Effector memory CD4-positive, alpha-beta T cell (primary cell): ENCODE results near the gene DPPA3.
"Not testable (repeated sequence)": the region's sequence is repeated elsewhere in the genome, so short reads cannot be mapped to it uniquely, and the experiment has no call there.

Experiments
- DNase-seq, 3 donors: peaks; one replicate each; pipeline ENCODE4 v3.0.0-alpha.2; 2020
- H3K27ac ChIP-seq: 2 replicates; pipeline ENCODE4 v1.7.0; 2013; ENCODE audit warnings: mild to moderate bottlenecking, low read length, moderate library complexity; ENCODE audit not compliant: insufficient read depth, poor library complexity, severe bottlenecking
- H3K27me3 ChIP-seq: replicated peaks from 2 replicates; pipeline ENCODE4 v1.7.0; 2013; ENCODE audit warnings: mild to moderate bottlenecking, low read length; ENCODE audit not compliant: insufficient read depth, control insufficient read depth, poor library complexity, severe bottlenecking
- H3K36me3 ChIP-seq: 2 replicates; pipeline ENCODE4 v1.7.0; 2013; ENCODE audit warnings: mild to moderate bottlenecking, low read length, moderate library complexity; ENCODE audit not compliant: control insufficient read depth, insufficient read depth
- H3K4me1 ChIP-seq: 2 replicates; pipeline ENCODE4 v1.7.0; 2013; ENCODE audit warnings: low read length, mild to moderate bottlenecking; ENCODE audit not compliant: control insufficient read depth, insufficient read depth, poor library complexity, severe bottlenecking
- H3K4me3 ChIP-seq: 2 replicates; pipeline ENCODE4 v1.7.0; 2013; ENCODE audit warnings: low read length, low read depth, mild to moderate bottlenecking; ENCODE audit not compliant: insufficient read depth, poor library complexity, severe bottlenecking
- H3K9me3 ChIP-seq: 2 replicates; pipeline ENCODE4 v1.7.0; 2013; ENCODE audit warnings: mild to moderate bottlenecking, low read length, moderate library complexity; ENCODE audit not compliant: control insufficient read depth

DPPA3 gene

GRCh38 chr12:7751941-7752922 is 41.0 kb downstream of the DPPA3 start:
- not testable (repeated sequence) for H3K36me3 ChIP-seq, H3K27me3 ChIP-seq, DNase-seq, H3K27ac ChIP-seq, H3K4me1 ChIP-seq, H3K9me3 ChIP-seq, H3K4me3 ChIP-seq

DNA sequence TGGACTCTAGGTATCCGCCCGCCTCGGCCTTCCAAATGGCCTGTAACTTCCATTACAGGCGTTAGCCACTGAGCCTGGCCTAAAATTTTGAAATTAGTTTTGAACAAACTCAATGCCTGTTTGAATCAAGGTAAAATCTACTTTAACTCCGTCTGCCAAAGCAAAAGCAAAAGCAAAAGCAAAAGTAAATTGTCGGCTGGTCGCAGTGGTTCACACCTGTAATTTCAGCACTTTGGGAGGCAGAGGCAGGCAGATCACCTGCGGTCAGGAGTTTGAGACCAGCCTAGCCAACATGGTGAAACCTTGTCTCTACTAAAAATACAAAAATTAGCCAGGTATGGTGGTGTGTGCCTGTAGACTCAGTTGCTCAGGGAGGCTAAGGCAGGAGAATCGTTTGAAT is 44.4 kb downstream of the DPPA3 start:
- not testable (repeated sequence) for H3K4me3 ChIP-seq, H3K36me3 ChIP-seq, H3K27me3 ChIP-seq, H3K4me1 ChIP-seq, DNase-seq, H3K27ac ChIP-seq, H3K9me3 ChIP-seq

- Histone ChIP-seq H3K36me3 (no peaks in the 10 kb centered on the region), H3K27me3 (no peaks in the 10 kb centered on the region), H3K9me3 (no peaks in the 10 kb centered on the region), H3K27ac (no peak overlapping the region), H3K4me1 (no peaks in the 10 kb centered on the region), H3K4me3 (no peak overlapping the region)
- DNase-seq = no peak
Observed at GRCh38 chr12:7756993-7757392, 45.8 kb downstream of the DPPA3 start.

DNA sequence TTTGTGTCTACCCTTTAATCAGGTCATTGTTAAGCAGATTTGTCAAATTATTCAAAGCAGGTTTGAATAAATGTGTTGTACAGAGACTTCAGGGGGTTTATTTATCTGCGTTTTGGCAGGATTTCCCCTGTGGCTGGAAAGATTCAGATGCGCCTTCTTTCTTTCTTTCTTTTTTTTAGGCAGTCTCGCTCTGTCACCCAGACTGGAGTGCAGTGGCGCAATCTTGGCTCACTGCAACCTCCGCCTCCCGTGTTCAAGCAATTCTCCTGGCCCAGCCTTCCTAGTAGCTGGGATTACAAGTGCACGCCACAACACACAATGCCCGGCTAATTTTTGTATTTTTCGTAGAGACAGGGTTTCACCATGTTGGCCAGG is 47.5 kb downstream of the DPPA3 start:
- Histone ChIP-seq H3K4me3 (no peak overlapping the region), H3K27ac (no peak overlapping the region), H3K4me1 (no peaks in the 10 kb centered on the region), H3K36me3 (no peaks in the 10 kb centered on the region), H3K9me3 (no peaks in the 10 kb centered on the region), H3K27me3 (no peaks in the 10 kb centered on the region)
- DNase-seq = no peak
